Ishikawa (cell line): ENCODE measurements around the gene DAZAP1.

Source experiments
- CREB1 ChIP-seq: IDR thresholded peaks from 2 replicates; pipeline ENCODE4 v1.6.1; 2012; ENCODE audit warnings: low read depth
- EGR1 ChIP-seq: IDR thresholded peaks from 2 replicates; pipeline ENCODE4 v1.6.1; 2012
- NFIC ChIP-seq: IDR thresholded peaks from 2 replicates; pipeline ENCODE4 v1.6.1; 2012
- RAD21 ChIP-seq: IDR thresholded peaks from 2 replicates; pipeline ENCODE4 v1.6.1; 2012; ENCODE audit warnings: low read depth
- TCF12 ChIP-seq: IDR thresholded peaks from 2 replicates; pipeline ENCODE4 v1.6.1; 2012; ENCODE audit warnings: low read depth
- TEAD4 ChIP-seq: IDR thresholded peaks from 2 replicates; pipeline ENCODE4 v1.6.1; 2012
- ZBTB7A ChIP-seq: IDR thresholded peaks from 2 replicates; pipeline ENCODE4 v1.6.1; 2012; ENCODE audit warnings: low read depth
- TF ChIP-seq, protein P1 (sequence below): IDR thresholded peaks from 2 replicates; pipeline ENCODE4 v1.6.1; 2012; ENCODE audit warnings: low read depth, mild to moderate bottlenecking
- TF ChIP-seq, protein P2 (sequence below): IDR thresholded peaks from 2 replicates; pipeline ENCODE4 v1.6.1; 2012
- TF ChIP-seq, protein P3 (sequence below): IDR thresholded peaks from 2 replicates; pipeline ENCODE4 v1.6.1; 2012

DAZAP1 gene

DNA sequence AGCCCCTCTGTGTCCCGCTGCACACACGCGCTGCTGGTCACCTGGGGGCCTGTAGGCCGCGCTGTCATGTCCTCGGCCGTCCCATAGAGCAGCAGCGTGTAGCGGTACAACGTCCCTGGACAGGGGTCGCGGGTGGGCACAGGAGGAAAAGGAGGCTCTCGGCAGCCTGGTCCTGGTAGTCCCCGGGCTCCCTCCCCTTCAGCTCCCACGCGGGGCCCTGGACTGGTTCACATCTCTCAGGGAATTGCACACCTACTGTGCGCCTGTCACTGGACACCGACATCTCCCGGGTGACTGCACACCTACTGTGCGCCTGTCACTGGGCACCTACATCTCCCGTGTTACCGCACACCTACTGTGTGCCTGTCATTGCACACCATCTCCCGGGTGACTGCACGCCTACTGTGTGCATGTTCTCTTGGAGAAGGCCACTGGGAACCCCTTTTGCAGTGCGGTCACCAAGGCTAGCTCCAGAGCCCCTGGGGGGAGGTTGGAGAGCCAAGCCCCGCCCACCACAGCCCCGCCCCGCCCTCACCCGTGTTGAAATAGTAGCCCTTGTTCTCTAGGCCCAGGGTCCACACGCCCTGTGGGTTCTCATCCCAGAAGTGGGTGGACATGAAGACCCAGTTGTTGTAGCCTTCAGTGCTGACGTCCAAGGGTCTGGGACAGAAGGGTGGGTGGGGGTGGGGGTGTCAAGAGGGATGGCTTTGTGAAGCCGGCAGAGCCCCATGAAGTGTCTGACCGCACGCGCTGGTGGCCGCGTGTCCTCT is 75.2 kb downstream of the DAZAP1 start:
- TF ChIP-seq TEAD4 = no peak
- TF ChIP-seq, protein P1, sequence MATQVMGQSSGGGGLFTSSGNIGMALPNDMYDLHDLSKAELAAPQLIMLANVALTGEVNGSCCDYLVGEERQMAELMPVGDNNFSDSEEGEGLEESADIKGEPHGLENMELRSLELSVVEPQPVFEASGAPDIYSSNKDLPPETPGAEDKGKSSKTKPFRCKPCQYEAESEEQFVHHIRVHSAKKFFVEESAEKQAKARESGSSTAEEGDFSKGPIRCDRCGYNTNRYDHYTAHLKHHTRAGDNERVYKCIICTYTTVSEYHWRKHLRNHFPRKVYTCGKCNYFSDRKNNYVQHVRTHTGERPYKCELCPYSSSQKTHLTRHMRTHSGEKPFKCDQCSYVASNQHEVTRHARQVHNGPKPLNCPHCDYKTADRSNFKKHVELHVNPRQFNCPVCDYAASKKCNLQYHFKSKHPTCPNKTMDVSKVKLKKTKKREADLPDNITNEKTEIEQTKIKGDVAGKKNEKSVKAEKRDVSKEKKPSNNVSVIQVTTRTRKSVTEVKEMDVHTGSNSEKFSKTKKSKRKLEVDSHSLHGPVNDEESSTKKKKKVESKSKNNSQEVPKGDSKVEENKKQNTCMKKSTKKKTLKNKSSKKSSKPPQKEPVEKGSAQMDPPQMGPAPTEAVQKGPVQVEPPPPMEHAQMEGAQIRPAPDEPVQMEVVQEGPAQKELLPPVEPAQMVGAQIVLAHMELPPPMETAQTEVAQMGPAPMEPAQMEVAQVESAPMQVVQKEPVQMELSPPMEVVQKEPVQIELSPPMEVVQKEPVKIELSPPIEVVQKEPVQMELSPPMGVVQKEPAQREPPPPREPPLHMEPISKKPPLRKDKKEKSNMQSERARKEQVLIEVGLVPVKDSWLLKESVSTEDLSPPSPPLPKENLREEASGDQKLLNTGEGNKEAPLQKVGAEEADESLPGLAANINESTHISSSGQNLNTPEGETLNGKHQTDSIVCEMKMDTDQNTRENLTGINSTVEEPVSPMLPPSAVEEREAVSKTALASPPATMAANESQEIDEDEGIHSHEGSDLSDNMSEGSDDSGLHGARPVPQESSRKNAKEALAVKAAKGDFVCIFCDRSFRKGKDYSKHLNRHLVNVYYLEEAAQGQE = peak; percentile 25; the same call in 1 of the 2 replicates

DNA sequence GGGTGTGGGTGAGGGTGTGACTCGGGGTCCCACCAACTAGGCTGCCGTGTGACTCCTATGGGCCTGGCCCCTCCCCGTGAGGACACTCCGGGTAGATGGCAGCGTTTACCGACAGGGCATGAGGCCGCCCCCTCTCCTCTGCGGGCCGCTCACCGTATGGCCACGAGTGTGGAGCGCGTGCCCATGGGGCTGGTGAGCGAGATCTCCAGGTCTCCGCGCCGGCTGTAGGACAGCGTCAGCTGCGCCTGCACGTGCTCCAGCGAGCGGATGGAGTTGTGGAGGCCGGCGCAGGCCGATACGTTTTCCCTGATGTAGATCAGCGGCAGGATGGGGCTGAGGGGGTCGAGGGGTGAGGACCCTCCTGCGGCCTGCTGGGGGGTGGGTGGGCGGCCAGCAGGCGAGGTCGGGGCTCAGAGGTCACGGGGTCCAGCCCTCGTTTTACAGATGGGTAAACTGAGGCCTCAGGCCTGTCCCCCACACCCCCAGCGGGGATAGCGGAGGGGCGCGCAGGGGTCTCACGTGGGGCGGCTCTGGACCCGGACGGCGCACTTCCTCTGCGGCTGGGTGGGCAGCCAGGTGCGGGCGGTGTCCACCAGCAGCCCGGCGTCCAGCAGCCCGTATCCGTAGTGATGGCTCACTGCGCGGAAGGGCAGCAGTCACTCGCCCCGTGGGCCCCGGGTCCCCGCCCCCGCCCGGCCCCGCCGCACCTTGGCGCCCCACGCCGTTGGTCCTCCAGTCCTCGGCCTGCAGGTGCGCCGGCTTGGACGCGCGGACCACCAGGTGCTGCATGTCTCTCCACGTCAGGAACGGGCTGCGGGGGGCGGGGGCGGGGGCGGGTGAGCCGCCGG is 76.0 kb downstream of the DAZAP1 start:
- TF ChIP-seq CREB1 (no peak), NFIC (no peak), EGR1 (no peak), RAD21 (no peak), ZBTB7A (no peak)
- TF ChIP-seq, protein P2, sequence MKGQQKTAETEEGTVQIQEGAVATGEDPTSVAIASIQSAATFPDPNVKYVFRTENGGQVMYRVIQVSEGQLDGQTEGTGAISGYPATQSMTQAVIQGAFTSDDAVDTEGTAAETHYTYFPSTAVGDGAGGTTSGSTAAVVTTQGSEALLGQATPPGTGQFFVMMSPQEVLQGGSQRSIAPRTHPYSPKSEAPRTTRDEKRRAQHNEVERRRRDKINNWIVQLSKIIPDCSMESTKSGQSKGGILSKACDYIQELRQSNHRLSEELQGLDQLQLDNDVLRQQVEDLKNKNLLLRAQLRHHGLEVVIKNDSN = no peak

DNA sequence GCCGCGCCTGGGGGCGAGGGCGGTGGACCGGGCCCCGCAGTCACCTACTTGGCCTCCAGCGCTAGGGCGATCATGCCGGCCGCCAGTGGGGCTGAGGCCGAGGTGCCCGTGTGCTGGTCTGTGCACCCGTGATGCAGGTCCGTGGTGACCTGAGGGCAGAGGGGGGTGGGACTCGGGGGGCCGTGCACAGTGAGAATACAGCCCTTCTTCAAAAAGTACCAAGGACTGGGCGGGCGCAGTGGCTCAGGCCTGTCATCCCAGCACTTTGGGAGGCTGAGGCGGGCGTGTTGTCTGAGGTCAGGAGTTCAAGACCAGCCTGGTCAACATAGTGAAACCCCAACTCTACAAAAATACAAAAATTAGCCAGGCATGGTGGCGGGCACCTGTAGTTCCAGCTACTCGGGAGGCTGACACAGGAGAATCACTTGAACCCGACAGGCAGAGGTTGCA is 76.6 kb downstream of the DAZAP1 start:
- TF ChIP-seq NFIC (no peak), TEAD4 (no peak), TCF12 (no peak)
- TF ChIP-seq, protein P3, sequence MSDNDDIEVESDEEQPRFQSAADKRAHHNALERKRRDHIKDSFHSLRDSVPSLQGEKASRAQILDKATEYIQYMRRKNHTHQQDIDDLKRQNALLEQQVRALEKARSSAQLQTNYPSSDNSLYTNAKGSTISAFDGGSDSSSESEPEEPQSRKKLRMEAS = no peak
- TF ChIP-seq, protein P2 = no peak
